H7 (cell line): ENCODE measurements around the gene REEP1. TPM values are rescaled to one million over a fixed set of nuclear protein-coding genes. Genes with fewer than 3 reads are reported as not detected.

Experiments used
- DNase-seq: peaks from one replicate; pipeline ENCODE4 v3.0.0; 2012
- H3K27me3 ChIP-seq: 2 replicates; pipeline ENCODE4 v1.6.0; 2011; ENCODE audit warnings: mild to moderate bottlenecking, low read length; ENCODE audit not compliant: control insufficient read depth, insufficient read depth
- H3K36me3 ChIP-seq: replicated peaks from 2 replicates; pipeline ENCODE4 v1.5.1; 2011; ENCODE audit warnings: low read length; ENCODE audit not compliant: control insufficient read depth, insufficient read depth
- H3K4me3 ChIP-seq: 2 replicates; pipeline ENCODE4 v1.5.1; 2011; ENCODE audit warnings: low read depth, mild to moderate bottlenecking, control low read depth, low read length, moderate library complexity; ENCODE audit not compliant: insufficient read depth
- total RNA-seq: library from RNA; depleted of rRNA; stranded (reverse); fragments of >200 nt; shearing (Covaris generic); gene quantifications from 2 replicates; pipeline ENCODE4 v1.2.3, GENCODE V29; 2014

Gene REEP1
- total RNA-seq, 1 experiment from 2014 or later = 0.48 TPM

- DNase-seq = no peak
- no peak overlapping the region for H3K4me3 ChIP-seq
- peaks cover 30% of the 10 kb centered on the region for H3K27me3 ChIP-seq
- no peaks in the 10 kb centered on the region for H3K36me3 ChIP-seq
Measured at GRCh38 chr2:86333378-86333777, 4.0 kb downstream of the REEP1 start.

DNA sequence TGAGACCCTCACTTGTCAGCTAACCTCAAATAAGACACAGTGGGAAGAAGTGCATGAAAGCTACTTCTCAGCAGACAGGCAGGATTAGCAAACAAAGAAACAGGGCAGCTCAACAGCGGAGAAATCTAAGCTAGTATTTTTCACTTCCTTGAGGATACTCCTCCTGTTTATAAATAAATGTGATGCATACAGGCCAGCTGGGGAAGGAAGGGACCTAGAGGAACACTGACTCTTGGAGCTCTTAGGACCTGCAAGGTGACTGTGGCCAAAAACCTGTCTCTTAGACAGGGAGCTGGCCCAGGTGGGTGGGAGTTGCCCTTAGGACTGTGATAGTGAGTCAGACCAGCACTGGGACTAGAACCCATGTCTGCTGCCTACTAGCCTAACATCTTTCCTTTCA is 4.8 kb downstream of the REEP1 start:
- no peak for DNase-seq
- no peaks in the 10 kb centered on the region for H3K36me3 ChIP-seq
- H3K27me3 ChIP-seq = peaks cover 23% of the 10 kb centered on the region
- H3K4me3 ChIP-seq = no peak overlapping the region

DNA sequence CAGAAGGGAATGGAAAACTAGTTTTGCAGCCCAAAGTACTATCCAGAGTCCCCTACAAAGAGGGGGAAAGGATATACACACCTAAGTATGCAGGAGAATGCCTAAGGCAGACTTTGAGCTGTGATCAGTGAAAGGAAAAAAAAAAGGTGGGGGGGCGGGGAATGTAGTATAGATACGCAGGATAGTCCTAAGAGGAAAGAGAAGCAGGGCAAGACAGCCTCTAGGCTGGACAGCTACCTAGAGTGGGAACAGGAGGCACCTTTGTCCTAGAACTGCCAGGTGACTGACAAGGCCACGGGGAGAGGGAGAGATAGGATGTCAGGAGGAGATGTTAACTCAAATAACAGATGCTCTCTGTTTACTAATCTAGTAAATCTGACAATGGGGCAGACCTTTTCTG is 6.0 kb downstream of the REEP1 start:
- no peak for DNase-seq
- Histone ChIP-seq H3K4me3 (no peak overlapping the region), H3K27me3 (peaks cover 16% of the 10 kb centered on the region), H3K36me3 (no peaks in the 10 kb centered on the region)

DNA sequence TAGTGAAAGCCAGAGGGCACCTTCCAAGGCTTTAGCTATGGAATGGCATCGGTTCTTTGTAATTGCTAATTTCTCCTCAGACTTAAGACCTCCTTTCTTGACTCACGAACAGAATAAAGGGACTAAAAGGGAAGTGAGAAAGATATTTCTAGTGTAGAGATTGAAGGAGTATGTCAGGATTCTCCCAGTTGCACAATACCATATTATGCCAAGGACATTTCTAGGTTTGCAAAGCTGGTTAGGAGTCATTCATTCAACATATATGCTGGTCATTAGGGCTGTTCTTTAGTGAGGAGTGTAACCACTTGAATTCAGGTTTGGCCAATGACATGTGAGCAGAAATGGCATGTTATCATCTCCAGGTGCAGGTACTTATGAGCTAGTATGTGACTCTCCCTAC is 7.4 kb downstream of the REEP1 start:
- no peaks in the 10 kb centered on the region for H3K36me3 ChIP-seq
- no peak for DNase-seq
- peaks cover 4% of the 10 kb centered on the region for H3K27me3 ChIP-seq
- H3K4me3 ChIP-seq = no peak overlapping the region

- Histone ChIP-seq H3K36me3 (no peaks in the 10 kb centered on the region), H3K4me3 (no peak overlapping the region), H3K27me3 (no peaks in the 10 kb centered on the region; the same call in 1 of the 2 replicates)
- DNase-seq = peak; percentile 37
Measured at GRCh38 chr2:86323273-86324021, 14.0 kb downstream of the REEP1 start.

DNA sequence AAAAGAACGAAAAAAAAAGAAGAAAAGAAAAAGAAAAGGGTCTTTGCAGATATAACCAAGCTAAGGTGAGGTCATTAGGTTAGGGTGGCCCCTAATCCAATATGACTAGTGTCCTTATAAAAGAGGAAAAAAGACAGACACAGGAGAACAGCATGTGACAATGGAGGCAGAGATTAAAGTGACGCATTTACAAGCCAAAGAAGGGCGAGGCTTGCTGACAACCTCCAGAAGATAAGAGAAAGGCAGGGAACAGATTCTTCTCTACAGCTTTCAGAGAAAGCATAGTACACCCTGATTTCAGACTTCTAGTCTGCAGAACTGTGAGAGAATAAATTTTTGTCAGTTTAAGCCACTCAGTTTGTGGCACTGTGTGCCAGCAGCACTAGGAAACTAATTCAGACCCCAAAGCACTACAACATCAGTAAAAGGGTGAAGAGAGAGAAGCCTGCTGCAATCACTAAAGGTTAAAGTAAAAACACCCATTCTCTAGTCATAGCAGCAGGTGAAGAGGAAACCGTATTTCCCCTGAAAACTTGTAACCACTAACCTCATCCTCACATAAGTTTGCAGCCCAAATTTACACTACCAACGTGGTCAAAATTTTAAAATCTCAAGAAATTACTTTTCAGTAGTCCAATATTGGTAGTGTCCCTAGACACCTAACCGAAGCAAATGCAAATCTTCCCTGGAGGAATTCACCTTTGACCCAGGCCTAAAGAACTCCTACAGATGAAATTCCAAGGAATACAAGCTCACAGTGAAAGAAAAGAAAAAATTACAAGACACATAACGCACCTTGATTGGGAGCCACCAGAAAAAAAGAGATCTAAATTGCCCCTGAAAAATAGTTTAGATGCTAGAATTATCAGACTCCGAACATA is 17.5 kb downstream of the REEP1 start:
- no peaks in the 10 kb centered on the region; the same call in 1 of the 2 replicates for H3K27me3 ChIP-seq
- no peak overlapping the region for H3K4me3 ChIP-seq
- H3K36me3 ChIP-seq = no peaks in the 10 kb centered on the region
- no peak for DNase-seq

DNA sequence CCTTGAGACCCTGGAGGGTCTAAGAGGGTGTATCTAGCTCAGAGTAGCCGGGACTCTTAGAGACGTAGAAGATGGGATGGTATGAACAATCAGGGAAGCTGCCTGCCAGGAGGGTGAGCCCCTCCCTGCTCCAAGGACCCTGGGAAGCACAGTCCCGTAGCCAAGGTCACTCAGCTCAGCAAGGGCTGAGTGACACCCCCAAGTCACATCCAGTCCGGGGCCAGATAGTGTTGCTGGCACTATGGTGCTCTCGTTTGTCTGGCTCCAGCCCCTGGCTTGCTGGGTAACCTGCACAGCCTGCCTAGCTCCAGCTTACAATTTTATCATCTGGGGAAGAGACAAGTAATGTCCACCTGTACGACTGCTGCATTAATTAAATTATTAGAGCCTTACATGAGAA is 22.3 kb downstream of the REEP1 start:
- DNase-seq = no peak
- H3K36me3 ChIP-seq = no peaks in the 10 kb centered on the region
- H3K27me3 ChIP-seq = no peaks in the 10 kb centered on the region; the same call in 1 of the 2 replicates
- H3K4me3 ChIP-seq = no peak overlapping the region

DNA sequence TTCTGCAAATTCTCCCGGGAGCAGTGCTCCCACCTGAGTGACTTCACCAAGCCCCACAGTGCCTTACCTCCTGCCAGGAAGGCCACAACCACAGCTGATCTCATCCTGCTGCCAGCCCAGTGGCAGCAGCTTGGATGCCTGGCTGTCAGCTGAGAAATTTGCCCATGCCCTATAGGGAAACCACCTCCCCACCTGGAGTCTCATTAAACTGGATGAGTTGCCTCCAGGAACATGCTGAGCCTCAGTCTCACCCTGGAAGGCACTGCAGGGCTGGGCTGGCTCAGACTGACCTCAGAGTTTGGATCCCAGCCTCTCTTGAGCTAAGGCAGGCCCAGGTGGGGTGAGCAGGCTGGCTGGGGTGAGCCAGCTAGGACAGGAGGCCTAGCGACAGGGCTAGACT is 23.3 kb downstream of the REEP1 start:
- Histone ChIP-seq H3K4me3 (no peak overlapping the region), H3K27me3 (no peaks in the 10 kb centered on the region; the same call in 1 of the 2 replicates), H3K36me3 (no peaks in the 10 kb centered on the region)
- DNase-seq = no peak

DNA sequence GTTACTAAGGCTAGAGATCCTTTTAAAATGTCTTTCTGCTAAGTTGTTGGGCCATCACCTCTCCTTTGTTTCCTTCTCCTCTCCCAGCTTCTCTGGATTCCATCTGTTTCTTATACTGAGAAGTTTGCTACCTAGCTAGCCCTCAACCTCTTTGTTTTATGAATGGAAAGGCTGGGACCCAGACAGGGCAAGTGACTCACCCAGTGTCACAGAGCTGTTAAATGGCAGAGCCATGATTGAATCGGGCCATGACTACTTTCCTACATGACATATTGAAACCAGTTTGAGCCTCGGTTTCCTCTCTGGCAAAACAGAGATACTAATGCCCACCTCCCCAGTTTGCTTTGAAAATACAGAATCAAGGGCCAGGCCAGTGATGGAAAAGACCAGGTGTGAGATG is 24.1 kb downstream of the REEP1 start:
- DNase-seq = no peak
- Histone ChIP-seq H3K27me3 (no peaks in the 10 kb centered on the region; the same call in 1 of the 2 replicates), H3K4me3 (no peak overlapping the region), H3K36me3 (no peaks in the 10 kb centered on the region)

DNA sequence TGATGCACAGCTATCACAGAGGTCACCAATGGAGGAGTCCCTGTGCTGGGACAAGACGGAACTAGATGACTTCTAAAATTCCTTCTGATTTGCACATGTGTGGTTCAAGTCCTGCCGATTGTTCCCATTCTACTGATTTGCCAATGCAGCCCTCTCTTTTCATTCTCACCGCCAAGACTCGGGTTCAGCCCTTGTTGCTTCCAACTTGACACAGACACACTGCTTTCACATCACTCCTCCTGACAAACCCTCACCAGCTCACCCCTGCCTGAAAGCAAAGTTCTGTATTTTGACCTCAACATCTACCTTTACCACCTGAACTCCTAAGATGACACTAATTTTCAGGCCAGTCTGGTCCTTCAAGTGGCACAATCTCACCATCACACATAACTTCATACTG is 25.5 kb downstream of the REEP1 start:
- H3K36me3 ChIP-seq = no peaks in the 10 kb centered on the region
- no peaks in the 10 kb centered on the region; the same call in 1 of the 2 replicates for H3K27me3 ChIP-seq

GRCh38 chr2:86309966-86310365 is 27.5 kb downstream of the REEP1 start:
- no peak for DNase-seq
- Histone ChIP-seq H3K4me3 (no peak overlapping the region), H3K27me3 (no peaks in the 10 kb centered on the region; the same call in 1 of the 2 replicates), H3K36me3 (no peaks in the 10 kb centered on the region)

More for the DNA sequence above, 25.5 kb downstream of the REEP1 start:
- H3K4me3 ChIP-seq = no peak overlapping the region
- DNase-seq = no peak

- DNase-seq = no peak
- Histone ChIP-seq H3K4me3 (no peak overlapping the region), H3K27me3 (no peaks in the 10 kb centered on the region; the same call in 1 of the 2 replicates), H3K36me3 (no peaks in the 10 kb centered on the region)
Measured at GRCh38 chr2:86308984-86309695, 28.3 kb downstream of the REEP1 start.

- DNase-seq = no peak
- no peak overlapping the region for H3K4me3 ChIP-seq
- H3K36me3 ChIP-seq = no peaks in the 10 kb centered on the region
- H3K27me3 ChIP-seq = no peaks in the 10 kb centered on the region; the same call in 1 of the 2 replicates
Measured at GRCh38 chr2:86308356-86308755, 29.1 kb downstream of the REEP1 start.

- H3K27me3 ChIP-seq = no peaks in the 10 kb centered on the region; the same call in 1 of the 2 replicates
- no peaks in the 10 kb centered on the region for H3K36me3 ChIP-seq
- no peak overlapping the region for H3K4me3 ChIP-seq
- no peak for DNase-seq
Measured at GRCh38 chr2:86307431-86307830, 30.0 kb downstream of the REEP1 start.
